ENCODE measurements around the gene HDGF. TPM values are rescaled to one million over a fixed set of nuclear protein-coding genes. Genes with fewer than 3 reads are reported as not detected.

The HDGF gene
- 121 and 125 TPM in 2 replicates for total RNA-seq

GRCh38 chr1:156751451-156751756 lies at the start of gene HDGF:
HDGF (minus strand) TSS chr1:156751675; CDS start chr1:156751429, 246 bp downstream.

GRCh38 chr1:156767101-156767878 lies 15.8 kb upstream of the HDGF start, which contains the start of gene PRCC:
PRCC (plus strand) TSS chr1:156767535; CDS start chr1:156767772, 237 bp downstream.

GRCh38 chr1:156740741-156741480 lies 10.6 kb downstream of the HDGF start, which contains the start of gene MRPL24:
MRPL24 (minus strand) TSS chr1:156741088; CDS start chr1:156738704, 2,384 bp downstream.

GRCh38 chr1:156728599-156729462 lies 22.6 kb downstream of the HDGF start, which contains the start of gene ISG20L2:
ISG20L2 (minus strand) TSS chr1:156728766; CDS start chr1:156727652, 1,114 bp downstream.

GRCh38 chr1:156727926-156728598 lies 23.4 kb downstream of the HDGF start, which contains the start of gene METTL25B:
METTL25B (plus strand) TSS chr1:156728469; CDS start chr1:156729105, 636 bp downstream.

GRCh38 chr1:156705321-156705917 lies 46.1 kb downstream of the HDGF start, which contains the start of gene CRABP2:
CRABP2 (minus strand) TSS chr1:156705583; CDS start chr1:156705446, 137 bp downstream.

Other genes with a start within 250 kb of the HDGF start
- 2.3 and 2.5 TPM in 2 replicates for gene IQGAP3, start 179.1 kb downstream of the HDGF start, total RNA-seq
- gene TTC24, start 172.0 kb downstream of the HDGF start, total RNA-seq, result not detected in 2 replicates
- 67.7 and 70.2 TPM in 2 replicates for gene NAXE, start 159.9 kb downstream of the HDGF start, total RNA-seq
- 7.8 and 9.4 TPM in 2 replicates for gene GPATCH4, start 150.2 kb downstream of the HDGF start, total RNA-seq
- not detected in 2 replicates for gene HAPLN2, start 132.3 kb downstream of the HDGF start, total RNA-seq
- gene BCAN, start 109.6 kb downstream of the HDGF start, total RNA-seq, result not detected in 2 replicates
- gene NES, start 74.3 kb downstream of the HDGF start, total RNA-seq, result 6.1 and 6.7 TPM in 2 replicates
- gene CRABP2, start 46.1 kb downstream of the HDGF start, total RNA-seq, result 17.5 and 37.3 TPM in 2 replicates
- 8.1 and 14.3 TPM in 2 replicates for gene METTL25B, start 23.2 kb downstream of the HDGF start, total RNA-seq
- gene ISG20L2, start 22.9 kb downstream of the HDGF start, total RNA-seq, result 5.5 and 7.5 TPM in 2 replicates
- gene MRPL24, start 10.6 kb downstream of the HDGF start, total RNA-seq, result 65.1 and 66.7 TPM in 2 replicates
- gene PRCC, start 15.9 kb upstream of the HDGF start, total RNA-seq, result 8.7 and 10.0 TPM in 2 replicates
- gene SH2D2A, start 65.2 kb upstream of the HDGF start, total RNA-seq, result not detected in 2 replicates
- gene INSRR, start 107.4 kb upstream of the HDGF start, total RNA-seq, result not detected in 2 replicates
- gene NTRK1, start 109.2 kb upstream of the HDGF start, total RNA-seq, result under 0.01 TPM in 1 of 2 replicates, not detected in the other
- 1.00 and 1.2 TPM in 2 replicates for gene PEAR1, start 142.0 kb upstream of the HDGF start, total RNA-seq
- not detected in 2 replicates for gene LRRC71, start 169.0 kb upstream of the HDGF start, total RNA-seq

Data from smooth muscle cell of bladder (primary cell).